HG02981 (cell line): ENCODE data around the gene CA10.

Experiments
- ATAC-seq: cut with Tn5 transposase; IDR thresholded peaks from one replicate; pipeline ENCODE4 v1.9.1; 2021; ENCODE audit warnings: mild to moderate bottlenecking, moderate library complexity; ENCODE audit not compliant: unreplicated experiment

The CA10 gene

GRCh38 chr17:51820766-51821165 lies 337.7 kb downstream of the CA10 start:
- no peak for ATAC-seq

- no peak for ATAC-seq
These were observed 338.3 kb downstream of the CA10 start for GRCh38 chr17:51820252-51820651.

GRCh38 chr17:51819341-51820219 lies 338.9 kb downstream of the CA10 start:
- no peak for ATAC-seq

- no peak for ATAC-seq
These were observed 339.7 kb downstream of the CA10 start for GRCh38 chr17:51818777-51819176.

GRCh38 chr17:51817955-51818354 lies 340.6 kb downstream of the CA10 start:
- ATAC-seq, result no peak

- no peak for ATAC-seq
These were observed 341.4 kb downstream of the CA10 start for GRCh38 chr17:51817117-51817516.

GRCh38 chr17:51815097-51815496 lies 343.4 kb downstream of the CA10 start:
- no peak for ATAC-seq

- ATAC-seq, result no peak
These were observed 344.0 kb downstream of the CA10 start for GRCh38 chr17:51814521-51814920.

GRCh38 chr17:51813784-51814174 lies 344.7 kb downstream of the CA10 start:
- no peak for ATAC-seq

- no peak for ATAC-seq
These were observed 345.3 kb downstream of the CA10 start for GRCh38 chr17:51813140-51813783.

- ATAC-seq, result no peak
These were observed 351.1 kb downstream of the CA10 start for GRCh38 chr17:51807460-51807859.

GRCh38 chr17:51805765-51806164 lies 352.7 kb downstream of the CA10 start:
- no peak for ATAC-seq

GRCh38 chr17:51805185-51805584 lies 353.3 kb downstream of the CA10 start:
- no peak for ATAC-seq

GRCh38 chr17:51803161-51803560 lies 355.4 kb downstream of the CA10 start:
- ATAC-seq, result no peak

- no peak for ATAC-seq
These were observed 356.0 kb downstream of the CA10 start for GRCh38 chr17:51802544-51802943.

GRCh38 chr17:51801626-51802025 lies 356.9 kb downstream of the CA10 start:
- no peak for ATAC-seq

- no peak for ATAC-seq
These were observed 358.5 kb downstream of the CA10 start for GRCh38 chr17:51799981-51800380.

- no peak for ATAC-seq
These were observed 359.3 kb downstream of the CA10 start for GRCh38 chr17:51799240-51799639.

GRCh38 chr17:51797150-51797549 lies 361.4 kb downstream of the CA10 start:
- ATAC-seq, result no peak

- no peak for ATAC-seq
These were observed 362.5 kb downstream of the CA10 start for GRCh38 chr17:51796026-51796425.

GRCh38 chr17:51795401-51795800 lies 363.1 kb downstream of the CA10 start:
- no peak for ATAC-seq

- no peak for ATAC-seq
These were observed 364.0 kb downstream of the CA10 start for GRCh38 chr17:51794466-51794865.
